NCI-H2081 (cell line): Measurements from ENCODE around the gene CFAP97D1.
"Not testable (repeated sequence)": the region's sequence is repeated elsewhere in the genome, so short reads cannot be mapped to it uniquely, and the experiment has no call there.

Experiments used
- DNase-seq, 2 experiments: peaks; one replicate each; lab custom pipeline; 2025; lab: John Stamatoyannopoulos, UW

CFAP97D1 gene

DNA sequence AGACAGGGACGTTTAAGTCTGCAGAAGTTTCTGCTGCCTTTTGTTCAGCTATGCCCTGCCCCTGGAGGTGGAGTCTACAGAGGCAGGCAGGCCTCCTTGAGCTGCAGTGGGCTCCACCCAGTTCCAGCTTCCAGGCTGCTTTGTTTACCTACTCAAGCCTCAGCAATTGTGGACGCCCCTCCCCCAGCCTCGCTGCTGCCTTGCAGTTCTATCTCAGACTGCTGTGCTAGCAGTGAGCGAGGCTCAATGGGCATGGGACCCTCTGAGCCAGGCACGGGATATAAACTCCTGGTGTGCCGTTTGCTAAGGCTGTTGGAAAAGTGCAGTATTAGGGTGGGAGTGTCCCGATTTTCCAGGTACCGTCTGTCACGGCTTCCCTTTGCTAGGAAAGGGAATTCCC, 17.8 kb downstream of the CFAP97D1 start:
- DNase-seq: not testable (repeated sequence)

- no peak for DNase-seq
Observed at GRCh38 chr17:43799047-43799446, 18.8 kb downstream of the CFAP97D1 start.

- no peak for DNase-seq
Observed at GRCh38 chr17:43800736-43801135, 20.5 kb downstream of the CFAP97D1 start.

DNA sequence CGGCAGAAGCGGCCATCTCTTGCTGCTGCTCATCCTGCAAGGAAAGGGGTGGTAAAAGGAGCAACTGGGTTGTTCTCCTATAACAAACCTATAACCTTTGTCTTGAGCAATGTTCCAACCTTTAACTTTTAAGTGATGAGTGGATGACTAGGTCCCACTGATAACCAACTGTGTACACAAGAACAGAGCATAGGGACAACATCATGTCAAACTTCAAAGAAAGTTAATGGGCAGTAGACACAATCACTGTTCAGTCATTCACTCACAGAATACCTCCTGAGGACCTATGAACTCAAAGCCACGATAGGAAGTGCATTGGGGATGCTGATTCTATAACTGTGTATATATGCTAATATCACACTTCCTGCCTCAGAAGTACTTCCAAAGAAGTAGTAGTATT, 21.6 kb downstream of the CFAP97D1 start:
- no peak for DNase-seq

- no peak for DNase-seq
Observed at GRCh38 chr17:43803758-43804157, 23.5 kb downstream of the CFAP97D1 start.

- no peak for DNase-seq
Observed at GRCh38 chr17:43805117-43805516, 24.9 kb downstream of the CFAP97D1 start.

DNA sequence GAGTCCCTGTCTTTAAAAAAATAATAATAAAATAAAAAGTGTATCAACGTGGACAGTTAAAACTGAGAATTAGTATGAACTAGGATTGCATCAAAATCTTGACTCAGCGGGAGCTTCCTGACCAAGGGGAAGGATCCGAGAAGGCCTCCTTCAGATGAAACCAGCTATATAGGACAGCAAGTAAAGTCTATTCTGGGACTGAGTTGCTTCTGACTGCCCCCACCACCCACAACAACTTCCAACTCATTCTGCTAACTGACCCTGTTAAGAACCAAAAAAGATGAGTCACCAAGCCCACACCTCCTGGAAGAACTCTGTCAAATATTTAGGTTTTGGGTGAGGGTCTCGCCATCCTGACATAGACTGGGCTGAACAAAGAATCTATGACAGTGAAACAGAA, 27.8 kb downstream of the CFAP97D1 start:
- DNase-seq: no peak

DNA sequence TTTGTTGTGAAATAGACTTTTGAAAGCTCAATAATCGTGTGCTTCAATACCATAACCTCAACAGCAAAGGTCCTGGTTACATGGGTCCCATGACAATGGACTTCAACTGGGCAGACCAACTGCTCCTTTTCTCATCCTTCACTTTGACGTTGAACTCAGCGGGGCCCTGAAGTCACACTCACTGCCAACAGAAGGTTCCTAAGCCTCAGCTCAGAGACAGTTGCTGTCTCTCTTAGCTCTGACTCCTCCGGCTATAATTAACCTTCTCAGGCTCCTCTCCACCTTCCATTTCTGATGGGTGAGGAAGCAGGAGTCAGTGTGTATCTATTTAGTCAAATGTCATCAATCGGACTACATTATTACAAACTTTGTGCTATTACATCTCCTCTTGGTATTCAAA, 28.9 kb downstream of the CFAP97D1 start:
- DNase-seq: no peak

GRCh38 chr17:43810226-43810715, 30.0 kb downstream of the CFAP97D1 start:
- no peak for DNase-seq

DNA sequence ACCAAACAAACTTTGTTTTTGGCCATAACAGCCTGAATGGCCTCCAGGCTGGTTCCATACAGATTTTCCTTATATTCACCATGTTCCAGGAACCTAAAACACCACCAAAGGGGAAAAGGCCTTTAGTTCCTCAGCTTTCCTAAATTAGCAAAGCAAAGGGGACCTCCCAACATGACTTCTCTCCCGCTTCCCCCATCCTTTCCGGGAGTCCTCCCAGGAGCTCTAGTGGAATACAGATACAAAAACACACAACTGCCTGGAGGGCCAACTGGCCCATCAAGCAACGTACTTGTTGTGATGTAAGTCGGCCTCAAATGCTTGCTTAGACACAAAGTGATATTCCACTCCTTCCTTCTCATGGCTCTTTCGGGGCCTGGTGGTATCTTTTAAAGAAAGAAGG, 30.6 kb downstream of the CFAP97D1 start:
- DNase-seq: no peak

DNA sequence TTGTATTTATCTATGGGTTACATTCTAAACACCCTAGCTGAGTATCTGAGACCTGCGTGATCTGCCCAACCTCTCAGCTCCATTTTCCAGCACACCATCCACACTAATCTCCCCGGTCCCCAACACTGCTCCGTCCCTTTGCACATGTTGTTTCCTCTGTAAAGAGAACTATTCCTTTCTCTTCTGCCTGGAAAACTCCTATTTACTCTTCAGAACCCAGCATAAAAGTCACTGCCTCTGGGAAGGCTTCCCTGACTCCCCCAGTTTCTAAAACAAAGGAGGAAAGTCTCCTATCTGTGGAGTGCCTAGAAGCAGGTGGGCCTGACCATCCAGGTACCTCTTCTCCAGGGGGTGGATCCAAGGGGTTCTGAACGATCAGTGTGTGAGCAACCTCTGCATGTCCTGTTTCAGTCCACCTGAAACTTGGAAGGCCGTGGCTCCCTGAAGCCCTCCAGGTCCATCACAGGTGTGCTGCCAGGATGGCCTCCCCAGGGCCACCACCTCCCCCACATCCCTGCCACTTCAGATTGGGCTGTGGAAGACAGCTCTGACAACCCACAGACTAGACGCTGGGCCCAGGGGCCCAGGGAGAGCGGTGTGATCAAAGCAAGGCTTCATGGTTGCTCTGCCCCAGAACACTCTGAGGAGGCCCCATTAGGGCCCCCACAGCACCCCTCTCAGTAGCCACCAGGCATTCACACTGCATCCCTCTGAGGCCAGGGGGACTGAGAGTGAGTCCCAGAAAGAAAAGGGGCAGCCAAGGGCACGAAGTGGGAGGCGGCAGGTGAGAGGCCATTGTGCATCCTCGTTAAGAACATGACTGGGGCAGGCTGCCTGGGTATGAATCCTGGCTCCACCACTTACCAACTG, 32.4 kb downstream of the CFAP97D1 start:
- DNase-seq: no peak

DNA sequence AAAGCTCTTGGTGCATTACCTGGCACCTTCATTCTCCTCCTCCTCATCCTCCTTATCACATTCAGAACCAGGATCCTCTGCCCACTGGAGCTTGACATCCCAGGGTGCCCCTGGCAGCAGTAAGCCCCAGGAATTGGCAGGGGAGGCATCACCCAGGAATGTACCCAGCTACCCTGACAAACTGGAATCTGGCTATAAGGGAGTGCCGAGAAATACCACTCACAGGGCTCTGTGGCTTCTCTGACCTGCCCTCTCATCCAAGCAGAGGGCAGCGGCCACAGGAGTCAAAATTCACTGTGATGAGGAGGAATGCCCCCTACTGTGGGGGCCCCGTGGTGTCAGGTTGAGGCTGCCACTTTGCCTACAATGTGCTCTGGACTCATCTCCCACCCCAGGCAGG, 33.2 kb downstream of the CFAP97D1 start:
- DNase-seq: no peak

- DNase-seq: no peak
Observed at GRCh38 chr17:43814026-43814425, 33.8 kb downstream of the CFAP97D1 start.

DNA sequence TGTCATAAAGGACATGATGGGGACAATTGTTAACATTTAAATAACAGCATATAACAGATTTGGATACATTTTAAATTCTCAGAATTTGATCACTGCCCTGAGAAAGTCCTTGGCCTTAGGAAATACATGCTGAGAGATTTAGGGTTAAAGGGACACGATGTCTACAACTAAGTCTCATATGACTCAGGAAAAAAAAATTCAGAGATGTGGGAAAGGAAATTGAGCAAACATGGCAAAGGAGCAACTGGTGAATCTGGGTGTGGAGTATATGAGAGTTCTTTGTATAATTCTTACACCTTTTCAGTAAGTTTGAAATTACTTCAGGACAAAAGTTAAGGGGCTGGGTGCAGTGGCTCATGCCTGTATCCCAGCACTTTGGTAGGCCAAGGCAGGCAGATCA, 34.5 kb downstream of the CFAP97D1 start:
- DNase-seq: no peak

GRCh38 chr17:43816336-43817320, 36.4 kb downstream of the CFAP97D1 start:
- no peak for DNase-seq

DNA sequence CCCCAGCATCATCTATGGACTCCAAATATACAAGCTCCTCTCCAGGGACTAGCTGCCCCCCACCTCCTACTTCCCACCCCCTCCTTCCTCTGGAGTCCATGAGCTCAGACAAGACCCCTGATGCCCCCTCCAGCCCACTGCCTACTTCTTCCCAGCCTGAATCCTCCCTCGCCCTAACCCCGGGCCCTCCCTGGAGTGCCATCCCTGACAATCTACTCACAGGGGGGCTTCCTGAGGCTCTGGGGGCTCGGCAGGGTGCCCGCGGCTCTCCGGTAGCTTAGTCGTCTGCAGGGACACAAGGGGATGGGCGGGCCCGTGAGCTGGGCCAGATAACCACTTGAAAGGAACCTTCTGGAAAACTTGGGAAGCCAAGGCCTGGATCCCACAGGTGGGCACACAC, 37.6 kb downstream of the CFAP97D1 start:
- DNase-seq: no peak

- no peak for DNase-seq
Observed at GRCh38 chr17:43818966-43819365, 38.7 kb downstream of the CFAP97D1 start.

GRCh38 chr17:43820759-43821158, 40.5 kb downstream of the CFAP97D1 start:
- DNase-seq: no peak

GRCh38 chr17:43822570-43823190, 42.4 kb downstream of the CFAP97D1 start:
- no peak for DNase-seq

GRCh38 chr17:43823350-43824084, 43.3 kb downstream of the CFAP97D1 start:
- no peak for DNase-seq

DNA sequence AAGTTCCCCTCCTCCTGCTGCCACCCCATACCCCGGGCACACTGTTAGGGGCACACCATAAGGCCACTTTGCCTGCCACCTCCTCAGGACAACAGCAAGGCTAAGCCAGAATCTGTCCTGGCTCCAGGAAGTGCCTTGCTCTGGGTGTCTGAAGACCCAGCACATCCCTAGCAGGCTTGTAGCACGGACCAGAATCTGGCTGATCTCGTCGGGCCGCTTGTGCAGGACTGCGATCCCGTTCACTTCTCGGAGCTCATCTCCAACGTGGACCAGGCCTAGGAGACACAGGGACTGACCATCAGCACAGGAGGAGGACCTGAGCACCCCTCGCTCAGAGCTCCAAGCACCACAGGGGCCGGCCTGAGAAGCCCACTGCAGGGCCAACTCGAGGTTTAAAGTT, 45.3 kb downstream of the CFAP97D1 start:
- no peak for DNase-seq

GRCh38 chr17:43826206-43826605, 46.0 kb downstream of the CFAP97D1 start:
- DNase-seq: no peak
